Lower leg skin (tissue), 3 donors: ENCODE measurements around the gene CHD5.

Experiments used
- POLR2A ChIP-seq, 2 donors: fragments of 450-650 bp; IDR thresholded peaks; one replicate each; pipeline ENCODE4 v1.6.1; 2016 to 2017; ENCODE audit warnings: antibody characterized with exemption in 2 of 2, mild to moderate bottlenecking in 1 of 2, moderate library complexity in 1 of 2
- TF ChIP-seq, protein P1 (sequence below), 3 donors: fragments of 450-650 bp; IDR thresholded peaks; one replicate each; pipeline ENCODE4 v1.5.1; 2016; ENCODE audit warnings: antibody characterized with exemption in 3 of 3, mild to moderate bottlenecking in 3 of 3, moderate library complexity in 2 of 3

DNA sequence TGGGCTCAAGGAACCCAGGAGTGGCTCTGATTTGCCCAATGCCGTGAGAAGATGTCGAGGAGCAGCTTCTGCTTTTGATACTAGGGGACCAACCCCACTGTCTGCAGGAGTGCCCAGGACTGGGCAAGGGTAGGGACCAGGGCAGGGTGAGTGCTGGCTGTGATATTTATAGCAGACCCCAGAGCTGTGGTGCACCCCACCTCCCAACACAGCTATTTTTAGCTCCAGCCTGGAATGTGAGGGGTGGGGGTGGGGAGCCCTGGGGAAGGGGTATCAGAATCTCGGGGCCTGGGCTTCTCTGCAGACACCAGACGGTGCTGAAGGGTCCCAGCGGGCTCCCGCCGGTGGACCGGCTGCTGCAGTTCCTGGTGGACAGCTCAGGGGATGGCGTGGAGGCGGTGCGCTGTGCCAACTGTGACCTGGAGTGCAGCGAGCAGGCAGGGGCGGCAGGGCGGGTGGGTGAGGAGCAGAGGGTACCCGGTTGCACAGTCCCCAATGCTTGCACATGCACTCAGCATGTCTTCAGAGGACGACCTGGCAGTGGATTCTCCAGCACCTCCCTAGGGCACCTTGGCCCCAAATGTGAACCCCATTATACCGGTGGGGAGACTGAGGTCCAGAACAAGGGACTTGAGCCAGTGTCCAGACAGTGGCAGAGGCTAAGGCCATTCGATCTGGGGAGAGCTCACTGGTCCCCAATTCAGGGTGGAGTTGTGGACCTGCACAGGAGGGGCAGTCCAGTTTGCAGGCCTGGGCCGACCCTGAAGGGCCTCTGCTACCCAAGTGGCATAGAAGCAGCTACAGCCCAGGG is 27.2 kb upstream of the CHD5 start:
- TF ChIP-seq, protein P1, sequence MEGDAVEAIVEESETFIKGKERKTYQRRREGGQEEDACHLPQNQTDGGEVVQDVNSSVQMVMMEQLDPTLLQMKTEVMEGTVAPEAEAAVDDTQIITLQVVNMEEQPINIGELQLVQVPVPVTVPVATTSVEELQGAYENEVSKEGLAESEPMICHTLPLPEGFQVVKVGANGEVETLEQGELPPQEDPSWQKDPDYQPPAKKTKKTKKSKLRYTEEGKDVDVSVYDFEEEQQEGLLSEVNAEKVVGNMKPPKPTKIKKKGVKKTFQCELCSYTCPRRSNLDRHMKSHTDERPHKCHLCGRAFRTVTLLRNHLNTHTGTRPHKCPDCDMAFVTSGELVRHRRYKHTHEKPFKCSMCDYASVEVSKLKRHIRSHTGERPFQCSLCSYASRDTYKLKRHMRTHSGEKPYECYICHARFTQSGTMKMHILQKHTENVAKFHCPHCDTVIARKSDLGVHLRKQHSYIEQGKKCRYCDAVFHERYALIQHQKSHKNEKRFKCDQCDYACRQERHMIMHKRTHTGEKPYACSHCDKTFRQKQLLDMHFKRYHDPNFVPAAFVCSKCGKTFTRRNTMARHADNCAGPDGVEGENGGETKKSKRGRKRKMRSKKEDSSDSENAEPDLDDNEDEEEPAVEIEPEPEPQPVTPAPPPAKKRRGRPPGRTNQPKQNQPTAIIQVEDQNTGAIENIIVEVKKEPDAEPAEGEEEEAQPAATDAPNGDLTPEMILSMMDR (IDR thresholded peaks at IDR 0.05): no peak
- TF ChIP-seq POLR2A (IDR thresholded peaks at IDR 0.05): no peak
